GM13977 (cell line): ENCODE measurements around the gene CTDNEP1.

ENCODE experiments used
- DNase-seq: peaks from one replicate; pipeline ENCODE4 v3.0.0; 2012; ENCODE audit warnings: low spot score
- CTCF ChIP-seq: IDR thresholded peaks from 2 replicates; pipeline ENCODE4 v1.5.1; 2012; ENCODE audit warnings: mild to moderate bottlenecking, control low read depth; ENCODE audit not compliant: insufficient read depth; ENCODE audit errors: extremely low read depth, missing control alignments
- in situ Hi-C: fragments of 300-500 bp; cut with MboI; formaldehyde crosslinking; loops from one replicate; pipeline ENCODE4 v1.12.0; 2022; ENCODE audit warnings: low sequenced_read_pairs, low pct_unique_long_range_greater_than_20kb, mixed read lengths, inconsistent platforms; ENCODE audit not compliant: unreplicated experiment

CTDNEP1 gene

GRCh38 chr17:7261379-7262191 is 10.1 kb upstream of the CTDNEP1 start:
- peak; percentile 70 for DNase-seq
- in situ Hi-C loops, result no loop called here
- no peak for TF ChIP-seq CTCF

DNA sequence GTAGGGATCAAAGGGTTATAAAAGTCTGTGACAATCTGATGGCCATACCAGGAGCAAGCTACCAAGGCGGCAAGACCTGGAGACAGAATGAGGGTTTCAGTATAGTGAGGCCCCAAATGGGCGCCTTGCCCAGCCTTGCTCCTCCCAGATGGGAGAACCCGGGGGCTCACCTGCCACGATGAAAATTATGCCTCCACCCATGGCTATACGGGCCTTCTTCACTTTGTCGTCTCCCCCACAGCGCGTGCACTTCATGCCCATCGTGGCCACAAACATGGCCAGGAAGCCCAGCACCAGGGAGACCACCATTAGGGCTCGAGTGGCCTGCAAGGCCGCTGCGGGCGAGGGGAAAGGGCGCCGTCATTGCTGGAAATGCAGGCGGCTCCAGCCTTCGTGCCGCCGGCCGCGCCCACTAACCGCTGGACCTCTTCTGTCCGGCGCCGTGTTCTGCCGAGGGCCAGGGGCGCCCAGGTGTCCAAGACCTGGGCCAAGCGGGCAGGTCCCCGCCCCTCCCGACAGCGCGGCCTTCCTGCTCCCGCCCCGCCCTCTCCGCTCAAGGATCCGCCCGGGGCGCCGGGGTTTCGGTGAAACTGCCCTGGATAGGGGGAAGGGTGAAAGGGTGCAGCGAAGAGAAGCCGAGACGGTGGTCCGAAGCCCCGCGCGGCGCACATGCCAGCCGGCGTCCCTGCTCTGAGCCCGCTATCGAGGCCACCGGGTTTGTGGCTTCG is 9.3 kb upstream of the CTDNEP1 start:
- TF ChIP-seq CTCF, result no peak
- in situ Hi-C loops, result no loop called here
- DNase-seq, result peak; percentile 64

DNA sequence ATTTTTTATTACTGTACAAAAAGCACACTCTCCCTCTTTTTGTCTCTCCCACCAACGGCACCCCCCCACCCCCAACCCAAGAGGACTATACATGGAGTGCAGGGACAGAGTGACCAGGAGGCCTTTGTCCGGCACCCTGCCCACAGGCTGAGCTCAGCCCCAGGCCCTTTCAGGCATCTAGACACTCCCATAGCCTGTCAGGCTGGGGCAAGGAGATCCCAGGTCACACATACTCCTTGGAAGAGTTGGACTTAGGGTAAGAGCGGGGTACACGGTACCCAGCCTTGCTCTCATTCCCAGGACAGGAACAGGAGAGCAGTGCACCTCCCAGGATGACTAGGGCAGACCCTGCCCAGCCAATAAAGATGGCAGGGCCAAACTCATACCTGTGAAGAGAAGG is 8.6 kb upstream of the CTDNEP1 start:
- in situ Hi-C loops, result no loop called here

DNA sequence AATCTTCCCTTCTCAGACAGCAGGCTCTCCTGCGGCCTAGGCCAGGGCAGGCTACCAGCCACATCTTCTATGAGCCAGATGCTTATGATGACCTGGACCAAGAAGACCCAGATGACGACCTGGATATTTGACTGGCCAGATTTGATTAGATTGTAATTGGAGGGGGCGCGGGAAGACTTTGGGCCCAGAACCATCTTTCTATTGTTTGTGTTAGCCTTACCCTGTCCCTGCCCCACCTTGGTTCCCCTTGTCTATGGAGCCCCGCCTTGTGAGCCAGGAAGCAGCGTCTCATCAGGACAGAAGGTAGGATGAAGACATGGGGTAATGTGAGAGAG is 8.0 kb upstream of the CTDNEP1 start:
- DNase-seq, result no peak
- in situ Hi-C loops, result no loop called here
- TF ChIP-seq CTCF, result no peak

More for the DNA sequence above, 8.6 kb upstream of the CTDNEP1 start:
- TF ChIP-seq CTCF, result no peak
- no peak for DNase-seq

GRCh38 chr17:7258731-7259554 is 7.4 kb upstream of the CTDNEP1 start:
- in situ Hi-C loops, result no loop called here
- TF ChIP-seq CTCF, result no peak
- DNase-seq, result no peak

- no peak for TF ChIP-seq CTCF
- no peak for DNase-seq
- in situ Hi-C loops, result no loop called here
Measured at GRCh38 chr17:7256766-7257456, 5.4 kb upstream of the CTDNEP1 start.
